HG02798 (cell line): ENCODE results near the gene DAP3.
"Not testable (repeated sequence)": the region's sequence is repeated elsewhere in the genome, so short reads cannot be mapped to it uniquely, and the experiment has no call there.

Experiments
- ATAC-seq: cut with Tn5 transposase; IDR thresholded peaks from one replicate; pipeline ENCODE4 v1.9.1; 2021; ENCODE audit warnings: mild to moderate bottlenecking; ENCODE audit not compliant: unreplicated experiment, poor library complexity

Gene DAP3

GRCh38 chr1:155763989-155764388 lies 75.1 kb downstream of the DAP3 start:
- ATAC-seq = not testable (repeated sequence)

GRCh38 chr1:155767399-155767989 lies 78.6 kb downstream of the DAP3 start:
- not testable (repeated sequence) for ATAC-seq

GRCh38 chr1:155769257-155769656 lies 80.4 kb downstream of the DAP3 start:
- no peak for ATAC-seq

- ATAC-seq = no peak
Observed at GRCh38 chr1:155773221-155773620, 84.3 kb downstream of the DAP3 start.

GRCh38 chr1:155776414-155776813 lies 87.5 kb downstream of the DAP3 start:
- ATAC-seq = no peak

GRCh38 chr1:155777582-155777981 lies 88.7 kb downstream of the DAP3 start:
- ATAC-seq = no peak
